ENCODE measurements around the gene ALDH16A1. TPM values are rescaled to one million over a fixed set of nuclear protein-coding genes. Genes with fewer than 3 reads are reported as not detected.

Gene ALDH16A1
- total RNA-seq, 2 donors from 2014 or later = 25.9 to 38.9 TPM

- peak in 3 of 4 donors; percentile 61 to 80 (median 68) for DNase-seq
- no peaks in the 10 kb centered on the region for H3K9me3 ChIP-seq
- H3K27me3 ChIP-seq = no peaks in the 10 kb centered on the region
- no peak for ATAC-seq
- WGBS, 2 donors = 12 to 32% methylated on average over 12 to 22 of the region's 22 CpGs
- peaks cover 41% of the 10 kb centered on the region for H3K4me1 ChIP-seq
- peak overlapping the region; percentile 80 to 96 (median 88) for H3K27ac ChIP-seq
- H3K36me3 ChIP-seq (replicated peaks in 1 of 2; ENCODE audit: insufficient read depth in 1 of 2, low read depth in 2 of 2) = peaks cover 0 to 15% of the 10 kb centered on the region in 2 donors
- intact Hi-C loops (cut with DNase I) = no loop called here
- H3K4me3 ChIP-seq = peak overlapping the region; percentile 33 to 87
- no peak for TF ChIP-seq POLR2A (IDR thresholded peaks at IDR 0.05)
- no peak for TF ChIP-seq CTCF (IDR thresholded peaks at IDR 0.05)
Measured at GRCh38 chr19:49497047-49497788, 44.2 kb downstream of the ALDH16A1 start.

GRCh38 chr19:49497789-49498103, 44.7 kb downstream of the ALDH16A1 start:
- H3K9me3 ChIP-seq = no peaks in the 10 kb centered on the region
- H3K4me1 ChIP-seq = peaks cover 41% of the 10 kb centered on the region
- H3K27me3 ChIP-seq = no peaks in the 10 kb centered on the region
- ATAC-seq = no peak
- H3K27ac ChIP-seq = peak overlapping the region in 1 of 4 donors; percentile 80
- no peak for DNase-seq
- no peak overlapping the region for H3K4me3 ChIP-seq
- H3K36me3 ChIP-seq (replicated peaks in 1 of 2; ENCODE audit: insufficient read depth in 1 of 2, low read depth in 2 of 2) = peaks cover 0 to 11% of the 10 kb centered on the region in 2 donors
- no peak for TF ChIP-seq CTCF (IDR thresholded peaks at IDR 0.05)
- no peak for TF ChIP-seq POLR2A (IDR thresholded peaks at IDR 0.05)
- intact Hi-C loops (cut with DNase I) = no loop called here
- WGBS, 2 donors = 84% methylated on average over 12 of the region's 12 CpGs

- H3K9me3 ChIP-seq = no peaks in the 10 kb centered on the region
- no peak overlapping the region for H3K27ac ChIP-seq
- intact Hi-C loops (cut with DNase I) = no loop called here
- H3K36me3 ChIP-seq (replicated peaks in 1 of 2; ENCODE audit: insufficient read depth in 1 of 2, low read depth in 2 of 2) = peaks cover 0 to 11% of the 10 kb centered on the region in 2 donors
- DNase-seq (no peak), ATAC-seq (no peak)
- no peak for TF ChIP-seq CTCF (IDR thresholded peaks at IDR 0.05)
- TF ChIP-seq POLR2A (IDR thresholded peaks at IDR 0.05) = no peak
- no peak overlapping the region for H3K4me3 ChIP-seq
- no peaks in the 10 kb centered on the region for H3K27me3 ChIP-seq
- 69 to 77% methylated on average over 7 of the region's 7 CpGs for WGBS, 2 donors
- H3K4me1 ChIP-seq = peaks cover 44% of the 10 kb centered on the region
Measured at GRCh38 chr19:49498475-49498874, 45.5 kb downstream of the ALDH16A1 start.

- no peak overlapping the region for H3K27ac ChIP-seq
- TF ChIP-seq CTCF (IDR thresholded peaks at IDR 0.05) (no peak), POLR2A (IDR thresholded peaks at IDR 0.05) (no peak)
- WGBS, 2 donors = 62 to 84% methylated on average over 11 to 19 of the region's 19 CpGs
- ATAC-seq (no peak), DNase-seq (no peak)
- H3K9me3 ChIP-seq = no peaks in the 10 kb centered on the region
- no peak overlapping the region for H3K4me3 ChIP-seq
- no peaks in the 10 kb centered on the region for H3K27me3 ChIP-seq
- H3K36me3 ChIP-seq (replicated peaks in 1 of 2; ENCODE audit: insufficient read depth in 1 of 2, low read depth in 2 of 2) = peaks cover 0 to 11% of the 10 kb centered on the region in 2 donors
- intact Hi-C loops (cut with DNase I) = no loop called here
- H3K4me1 ChIP-seq = peaks cover 44% of the 10 kb centered on the region
Measured at GRCh38 chr19:49499030-49499670, 46.1 kb downstream of the ALDH16A1 start.

All from body of pancreas (tissue), 4 donors.